PC-9 (cell line): ENCODE results near the gene OSER1.
"Not testable (repeated sequence)": the region's sequence is repeated elsewhere in the genome, so short reads cannot be mapped to it uniquely, and the experiment has no call there.

Experiments
- EZH2 ChIP-seq: fragments of 200-600 bp; sonication (generic); IDR thresholded peaks from 2 replicates; pipeline ENCODE4 v1.8.0; 2017; ENCODE audit warnings: antibody characterized with exemption, low read depth
- TF ChIP-seq, protein P1 (sequence below): fragments of 200-600 bp; sonication (generic); conservative IDR thresholded peaks from 2 replicates; pipeline ENCODE4 v1.6.1; 2017; ENCODE audit warnings: mixed run types, antibody characterized with exemption, mild to moderate bottlenecking, moderate library complexity

GRCh38 chr20:44232469-44232856 is 21.9 kb upstream of the OSER1 start:
- TF ChIP-seq, protein P1, sequence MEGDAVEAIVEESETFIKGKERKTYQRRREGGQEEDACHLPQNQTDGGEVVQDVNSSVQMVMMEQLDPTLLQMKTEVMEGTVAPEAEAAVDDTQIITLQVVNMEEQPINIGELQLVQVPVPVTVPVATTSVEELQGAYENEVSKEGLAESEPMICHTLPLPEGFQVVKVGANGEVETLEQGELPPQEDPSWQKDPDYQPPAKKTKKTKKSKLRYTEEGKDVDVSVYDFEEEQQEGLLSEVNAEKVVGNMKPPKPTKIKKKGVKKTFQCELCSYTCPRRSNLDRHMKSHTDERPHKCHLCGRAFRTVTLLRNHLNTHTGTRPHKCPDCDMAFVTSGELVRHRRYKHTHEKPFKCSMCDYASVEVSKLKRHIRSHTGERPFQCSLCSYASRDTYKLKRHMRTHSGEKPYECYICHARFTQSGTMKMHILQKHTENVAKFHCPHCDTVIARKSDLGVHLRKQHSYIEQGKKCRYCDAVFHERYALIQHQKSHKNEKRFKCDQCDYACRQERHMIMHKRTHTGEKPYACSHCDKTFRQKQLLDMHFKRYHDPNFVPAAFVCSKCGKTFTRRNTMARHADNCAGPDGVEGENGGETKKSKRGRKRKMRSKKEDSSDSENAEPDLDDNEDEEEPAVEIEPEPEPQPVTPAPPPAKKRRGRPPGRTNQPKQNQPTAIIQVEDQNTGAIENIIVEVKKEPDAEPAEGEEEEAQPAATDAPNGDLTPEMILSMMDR = not testable (repeated sequence)
- not testable (repeated sequence) for TF ChIP-seq EZH2
